HepG2 (cell line): ENCODE data around the gene GNL1. TPM values are rescaled to one million over a fixed set of nuclear protein-coding genes. Genes with fewer than 3 reads are reported as not detected.

Source experiments
- ARNT ChIP-seq: fragments of 450-650 bp; IDR thresholded peaks from 2 replicates; pipeline ENCODE4 v1.6.1; 2017
- FOXA3 ChIP-seq: IDR thresholded peaks from 2 replicates; pipeline ENCODE4 v1.6.1; 2016; ENCODE audit warnings: missing genetic modification reagents, missing compliant biosample characterization
- GABPB1 ChIP-seq: IDR thresholded peaks from 2 replicates; pipeline ENCODE4 v1.6.1; 2016; ENCODE audit warnings: mild to moderate bottlenecking, missing genetic modification reagents, moderate library complexity, missing compliant biosample characterization
- HOXA5 ChIP-seq: sonication (generic); formaldehyde crosslinking; IDR thresholded peaks from 2 replicates; pipeline ENCODE4 v1.4.0; 2020; ENCODE audit warnings: missing genetic modification reagents
- IKZF1 ChIP-seq: fragments of 450-650 bp; IDR thresholded peaks from 2 replicates; pipeline ENCODE4 v1.7.1; 2016
- PRPF4 ChIP-seq: fragments of 200-400 bp; formaldehyde crosslinking; IDR thresholded peaks from 2 replicates; pipeline ENCODE4 v1.6.1; 2016; ENCODE audit warnings: low read length, low read depth; ENCODE audit not compliant: poor library complexity, severe bottlenecking
- RARG ChIP-seq: sonication (generic); formaldehyde crosslinking; IDR thresholded peaks from 2 replicates; pipeline ENCODE4 v1.4.0; 2020; ENCODE audit warnings: low read depth, mild to moderate bottlenecking, missing genetic modification reagents
- RNF2 ChIP-seq: fragments of 450-650 bp; conservative IDR thresholded peaks from 2 replicates; pipeline ENCODE4 v1.6.1; 2016; ENCODE audit warnings: low read depth
- SUZ12 ChIP-seq: fragments of 150-350 bp; IDR thresholded peaks from 2 replicates; pipeline ENCODE4 v1.6.1; 2014; ENCODE audit warnings: low read depth, low read length
- ZNF333 ChIP-seq: sonication (generic); formaldehyde crosslinking; IDR thresholded peaks from 2 replicates; pipeline ENCODE4 v1.4.0; 2020; ENCODE audit warnings: mild to moderate bottlenecking, missing genetic modification reagents, borderline replicate concordance
- ZNF878 ChIP-seq: sonication (generic); formaldehyde crosslinking; IDR thresholded peaks from 2 replicates; pipeline ENCODE4 v1.8.1; 2023; ENCODE audit warnings: mild to moderate bottlenecking, missing genetic modification reagents, moderate library complexity
- ZSCAN30 ChIP-seq: sonication (generic); formaldehyde crosslinking; IDR thresholded peaks from 2 replicates; pipeline ENCODE4 v1.5.0; 2020; ENCODE audit warnings: mild to moderate bottlenecking, missing genetic modification reagents
- polyA plus RNA-seq, 8 experiments: library from polyadenylated mRNA; depleted of rRNA in 3 of 8; stranded (reverse) in 7 of 8; unstranded in 1 of 8; fragments of >200 nt; fragmentation: Illumina TruSeq in 4 of 8; extraction: Trizol in 4 of 8; gene quantifications; 2 replicates each; pipeline versions ENCODE4 v1.2.1 to v1.2.3, GENCODE V29; 2011 to 2016; ENCODE audit warnings: low read depth in 4 of 8, missing spikeins in 1 of 8, mixed read lengths in 1 of 8; ENCODE audit not compliant: insufficient read depth in 1 of 8
- total RNA-seq, 5 experiments: library from RNA; depleted of rRNA; stranded (reverse); fragments of >200 nt; fragmentation: Illumina TruSeq; extraction: Trizol; gene quantifications; 2 replicates each; pipeline ENCODE4 v1.2.3, GENCODE V29; 2016; ENCODE audit warnings: low read depth in 1 of 5
- TF ChIP-seq, protein P1 (sequence below): sonication (generic); formaldehyde crosslinking; IDR thresholded peaks from 2 replicates; pipeline ENCODE4 v1.5.0; 2020; ENCODE audit warnings: mild to moderate bottlenecking, missing genetic modification reagents, borderline replicate concordance
- TF ChIP-seq, protein P2 (sequence below): sonication (generic); formaldehyde crosslinking; IDR thresholded peaks from 2 replicates; pipeline ENCODE4 v1.5.0; 2020; ENCODE audit warnings: mild to moderate bottlenecking, missing genetic modification reagents
- TF ChIP-seq, protein P3 (sequence below): sonication (generic); formaldehyde crosslinking; IDR thresholded peaks from 2 replicates; pipeline ENCODE4 v1.8.0; 2022; ENCODE audit warnings: missing genetic modification reagents, low read depth, mild to moderate bottlenecking, borderline replicate concordance
- TF ChIP-seq, protein P4 (sequence below): IDR thresholded peaks from 2 replicates; pipeline ENCODE4 v1.6.1; 2016; ENCODE audit warnings: missing genetic modification reagents, missing compliant biosample characterization
- TF ChIP-seq, protein P5 (sequence below): sonication (generic); formaldehyde crosslinking; IDR thresholded peaks from 2 replicates; pipeline ENCODE4 v1.4.0; 2020; ENCODE audit warnings: missing genetic modification reagents

Gene GNL1
- total and polyA plus RNA-seq, 2 of the 13 experiments (the other 11 are each of a cell fraction or from before 2014, with no cell fraction given): 35.0 to 55.6 TPM

DNA sequence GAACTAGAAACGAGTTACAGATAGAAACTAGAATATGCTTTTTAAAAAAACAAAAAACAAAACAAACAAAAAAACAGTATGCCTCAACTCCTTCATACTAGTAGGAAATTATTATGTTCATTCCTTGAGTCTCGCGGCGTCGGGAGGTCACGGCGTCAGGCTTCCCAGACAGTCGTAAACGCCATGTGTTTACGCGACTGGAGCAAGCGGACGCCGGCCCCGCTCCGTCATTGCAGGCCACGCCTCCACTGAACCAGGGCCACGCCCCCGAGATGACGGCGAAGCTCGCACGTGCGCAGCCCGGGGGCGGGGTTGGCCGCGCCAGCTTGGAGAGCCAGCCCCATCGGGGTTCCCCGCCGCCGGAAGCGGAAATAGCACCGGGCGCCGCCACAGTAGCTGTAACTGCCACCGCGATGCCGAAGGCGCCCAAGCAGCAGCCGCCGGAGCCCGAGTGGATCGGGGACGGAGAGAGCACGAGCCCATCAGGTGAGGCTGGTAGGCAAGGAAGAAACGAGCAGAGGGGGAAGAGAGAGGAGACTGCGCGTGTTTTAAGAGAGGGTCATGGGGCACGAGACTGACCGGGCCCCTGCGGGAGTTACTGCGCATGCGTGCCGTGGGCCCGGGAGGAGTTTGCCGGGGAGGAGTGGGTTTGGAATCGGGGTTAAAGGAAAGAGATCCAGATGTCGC lies 14.9 kb upstream of the GNL1 start, which contains the start of gene ABCF1 (continued):
- TF ChIP-seq, protein P1, sequence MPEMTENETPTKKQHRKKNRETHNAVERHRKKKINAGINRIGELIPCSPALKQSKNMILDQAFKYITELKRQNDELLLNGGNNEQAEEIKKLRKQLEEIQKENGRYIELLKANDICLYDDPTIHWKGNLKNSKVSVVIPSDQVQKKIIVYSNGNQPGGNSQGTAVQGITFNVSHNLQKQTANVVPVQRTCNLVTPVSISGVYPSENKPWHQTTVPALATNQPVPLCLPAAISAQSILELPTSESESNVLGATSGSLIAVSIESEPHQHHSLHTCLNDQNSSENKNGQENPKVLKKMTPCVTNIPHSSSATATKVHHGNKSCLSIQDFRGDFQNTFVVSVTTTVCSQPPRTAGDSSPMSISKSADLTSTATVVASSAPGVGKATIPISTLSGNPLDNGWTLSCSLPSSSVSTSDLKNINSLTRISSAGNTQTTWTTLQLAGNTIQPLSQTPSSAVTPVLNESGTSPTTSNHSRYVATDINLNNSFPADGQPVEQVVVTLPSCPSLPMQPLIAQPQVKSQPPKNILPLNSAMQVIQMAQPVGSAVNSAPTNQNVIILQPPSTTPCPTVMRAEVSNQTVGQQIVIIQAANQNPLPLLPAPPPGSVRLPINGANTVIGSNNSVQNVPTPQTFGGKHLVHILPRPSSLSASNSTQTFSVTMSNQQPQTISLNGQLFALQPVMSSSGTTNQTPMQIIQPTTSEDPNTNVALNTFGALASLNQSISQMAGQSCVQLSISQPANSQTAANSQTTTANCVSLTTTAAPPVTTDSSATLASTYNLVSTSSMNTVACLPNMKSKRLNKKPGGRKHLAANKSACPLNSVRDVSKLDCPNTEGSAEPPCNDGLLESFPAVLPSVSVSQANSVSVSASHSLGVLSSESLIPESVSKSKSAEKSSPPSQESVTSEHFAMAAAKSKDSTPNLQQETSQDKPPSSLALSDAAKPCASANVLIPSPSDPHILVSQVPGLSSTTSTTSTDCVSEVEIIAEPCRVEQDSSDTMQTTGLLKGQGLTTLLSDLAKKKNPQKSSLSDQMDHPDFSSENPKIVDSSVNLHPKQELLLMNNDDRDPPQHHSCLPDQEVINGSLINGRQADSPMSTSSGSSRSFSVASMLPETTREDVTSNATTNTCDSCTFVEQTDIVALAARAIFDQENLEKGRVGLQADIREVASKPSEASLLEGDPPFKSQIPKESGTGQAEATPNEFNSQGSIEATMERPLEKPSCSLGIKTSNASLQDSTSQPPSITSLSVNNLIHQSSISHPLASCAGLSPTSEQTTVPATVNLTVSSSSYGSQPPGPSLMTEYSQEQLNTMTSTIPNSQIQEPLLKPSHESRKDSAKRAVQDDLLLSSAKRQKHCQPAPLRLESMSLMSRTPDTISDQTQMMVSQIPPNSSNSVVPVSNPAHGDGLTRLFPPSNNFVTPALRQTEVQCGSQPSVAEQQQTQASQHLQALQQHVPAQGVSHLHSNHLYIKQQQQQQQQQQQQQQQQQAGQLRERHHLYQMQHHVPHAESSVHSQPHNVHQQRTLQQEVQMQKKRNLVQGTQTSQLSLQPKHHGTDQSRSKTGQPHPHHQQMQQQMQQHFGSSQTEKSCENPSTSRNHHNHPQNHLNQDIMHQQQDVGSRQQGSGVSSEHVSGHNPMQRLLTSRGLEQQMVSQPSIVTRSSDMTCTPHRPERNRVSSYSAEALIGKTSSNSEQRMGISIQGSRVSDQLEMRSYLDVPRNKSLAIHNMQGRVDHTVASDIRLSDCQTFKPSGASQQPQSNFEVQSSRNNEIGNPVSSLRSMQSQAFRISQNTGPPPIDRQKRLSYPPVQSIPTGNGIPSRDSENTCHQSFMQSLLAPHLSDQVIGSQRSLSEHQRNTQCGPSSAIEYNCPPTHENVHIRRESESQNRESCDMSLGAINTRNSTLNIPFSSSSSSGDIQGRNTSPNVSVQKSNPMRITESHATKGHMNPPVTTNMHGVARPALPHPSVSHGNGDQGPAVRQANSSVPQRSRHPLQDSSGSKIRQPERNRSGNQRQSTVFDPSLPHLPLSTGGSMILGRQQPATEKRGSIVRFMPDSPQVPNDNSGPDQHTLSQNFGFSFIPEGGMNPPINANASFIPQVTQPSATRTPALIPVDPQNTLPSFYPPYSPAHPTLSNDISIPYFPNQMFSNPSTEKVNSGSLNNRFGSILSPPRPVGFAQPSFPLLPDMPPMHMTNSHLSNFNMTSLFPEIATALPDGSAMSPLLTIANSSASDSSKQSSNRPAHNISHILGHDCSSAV (CRISPR knock-in tag): no peak
- TF ChIP-seq GABPB1 (CRISPR knock-in tag) (peak; percentile 99), FOXA3 (CRISPR knock-in tag) (peak; percentile 68; the same call in 1 of the 2 replicates), PRPF4 (no peak), HOXA5 (CRISPR knock-in tag) (peak; percentile 97), SUZ12 (no peak), ZNF878 (peak; percentile 91; the same call in 1 of the 2 replicates), RNF2 (peak; percentile 95), IKZF1 (no peak), ZSCAN30 (CRISPR knock-in tag) (no peak), ZNF333 (CRISPR knock-in tag) (no peak; the same call in 1 of the 2 replicates), ARNT (no peak), RARG (CRISPR knock-in tag) (no peak)
- TF ChIP-seq, protein P2, sequence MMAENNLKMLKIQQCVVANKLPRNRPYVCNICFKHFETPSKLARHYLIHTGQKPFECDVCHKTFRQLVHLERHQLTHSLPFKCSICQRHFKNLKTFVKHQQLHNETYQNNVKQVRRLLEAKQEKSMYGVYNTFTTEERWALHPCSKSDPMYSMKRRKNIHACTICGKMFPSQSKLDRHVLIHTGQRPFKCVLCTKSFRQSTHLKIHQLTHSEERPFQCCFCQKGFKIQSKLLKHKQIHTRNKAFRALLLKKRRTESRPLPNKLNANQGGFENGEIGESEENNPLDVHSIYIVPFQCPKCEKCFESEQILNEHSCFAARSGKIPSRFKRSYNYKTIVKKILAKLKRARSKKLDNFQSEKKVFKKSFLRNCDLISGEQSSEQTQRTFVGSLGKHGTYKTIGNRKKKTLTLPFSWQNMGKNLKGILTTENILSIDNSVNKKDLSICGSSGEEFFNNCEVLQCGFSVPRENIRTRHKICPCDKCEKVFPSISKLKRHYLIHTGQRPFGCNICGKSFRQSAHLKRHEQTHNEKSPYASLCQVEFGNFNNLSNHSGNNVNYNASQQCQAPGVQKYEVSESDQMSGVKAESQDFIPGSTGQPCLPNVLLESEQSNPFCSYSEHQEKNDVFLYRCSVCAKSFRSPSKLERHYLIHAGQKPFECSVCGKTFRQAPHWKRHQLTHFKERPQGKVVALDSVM (CRISPR knock-in tag): 0 out of 2 replicates have a peak, but pooled peaks have one; percentile 60
- TF ChIP-seq, protein P3, sequence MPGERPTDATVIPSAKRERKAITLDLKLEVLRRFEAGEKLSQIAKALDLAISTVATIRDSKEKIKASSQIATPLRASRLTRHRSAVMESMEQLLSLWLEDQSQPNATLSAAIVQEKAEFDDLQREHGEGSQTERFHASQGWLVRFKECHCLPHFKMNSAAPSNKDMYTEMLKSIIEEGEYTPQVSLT (CRISPR knock-in tag): no peak
- TF ChIP-seq, protein P4, sequence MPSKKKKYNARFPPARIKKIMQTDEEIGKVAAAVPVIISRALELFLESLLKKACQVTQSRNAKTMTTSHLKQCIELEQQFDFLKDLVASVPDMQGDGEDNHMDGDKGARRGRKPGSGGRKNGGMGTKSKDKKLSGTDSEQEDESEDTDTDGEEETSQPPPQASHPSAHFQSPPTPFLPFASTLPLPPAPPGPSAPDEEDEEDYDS (CRISPR knock-in tag): peak; percentile 90
- TF ChIP-seq, protein P5, sequence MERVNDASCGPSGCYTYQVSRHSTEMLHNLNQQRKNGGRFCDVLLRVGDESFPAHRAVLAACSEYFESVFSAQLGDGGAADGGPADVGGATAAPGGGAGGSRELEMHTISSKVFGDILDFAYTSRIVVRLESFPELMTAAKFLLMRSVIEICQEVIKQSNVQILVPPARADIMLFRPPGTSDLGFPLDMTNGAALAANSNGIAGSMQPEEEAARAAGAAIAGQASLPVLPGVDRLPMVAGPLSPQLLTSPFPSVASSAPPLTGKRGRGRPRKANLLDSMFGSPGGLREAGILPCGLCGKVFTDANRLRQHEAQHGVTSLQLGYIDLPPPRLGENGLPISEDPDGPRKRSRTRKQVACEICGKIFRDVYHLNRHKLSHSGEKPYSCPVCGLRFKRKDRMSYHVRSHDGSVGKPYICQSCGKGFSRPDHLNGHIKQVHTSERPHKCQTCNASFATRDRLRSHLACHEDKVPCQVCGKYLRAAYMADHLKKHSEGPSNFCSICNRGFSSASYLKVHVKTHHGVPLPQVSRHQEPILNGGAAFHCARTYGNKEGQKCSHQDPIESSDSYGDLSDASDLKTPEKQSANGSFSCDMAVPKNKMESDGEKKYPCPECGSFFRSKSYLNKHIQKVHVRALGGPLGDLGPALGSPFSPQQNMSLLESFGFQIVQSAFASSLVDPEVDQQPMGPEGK (CRISPR knock-in tag): peak; percentile 79; the same call in 1 of the 2 replicates
